Right lobe of liver (tissue), 4 donors: ENCODE results near the gene INPP4B.

Source experiments
- POLR2A ChIP-seq: fragments of 450-650 bp; IDR thresholded peaks from one replicate; pipeline ENCODE4 v1.6.1; 2017; ENCODE audit warnings: antibody characterized with exemption, mild to moderate bottlenecking
- TF ChIP-seq, protein P1 (sequence below), 4 donors: fragments of 200-600 bp in 3 of 4; fragments of 450-650 bp in 1 of 4; IDR thresholded peaks; one replicate each; pipeline versions ENCODE4 v1.5.1 to v1.8.0; 2016 to 2022; ENCODE audit warnings: antibody characterized with exemption in 4 of 4, mild to moderate bottlenecking in 2 of 4
- donor health status: DM: no; HTN: no; CAD: no.
- donor health status: DM: no; HTN: no; CAD: no.
- donor health status: DM: no; HTN: yes; CAD: no.

DNA sequence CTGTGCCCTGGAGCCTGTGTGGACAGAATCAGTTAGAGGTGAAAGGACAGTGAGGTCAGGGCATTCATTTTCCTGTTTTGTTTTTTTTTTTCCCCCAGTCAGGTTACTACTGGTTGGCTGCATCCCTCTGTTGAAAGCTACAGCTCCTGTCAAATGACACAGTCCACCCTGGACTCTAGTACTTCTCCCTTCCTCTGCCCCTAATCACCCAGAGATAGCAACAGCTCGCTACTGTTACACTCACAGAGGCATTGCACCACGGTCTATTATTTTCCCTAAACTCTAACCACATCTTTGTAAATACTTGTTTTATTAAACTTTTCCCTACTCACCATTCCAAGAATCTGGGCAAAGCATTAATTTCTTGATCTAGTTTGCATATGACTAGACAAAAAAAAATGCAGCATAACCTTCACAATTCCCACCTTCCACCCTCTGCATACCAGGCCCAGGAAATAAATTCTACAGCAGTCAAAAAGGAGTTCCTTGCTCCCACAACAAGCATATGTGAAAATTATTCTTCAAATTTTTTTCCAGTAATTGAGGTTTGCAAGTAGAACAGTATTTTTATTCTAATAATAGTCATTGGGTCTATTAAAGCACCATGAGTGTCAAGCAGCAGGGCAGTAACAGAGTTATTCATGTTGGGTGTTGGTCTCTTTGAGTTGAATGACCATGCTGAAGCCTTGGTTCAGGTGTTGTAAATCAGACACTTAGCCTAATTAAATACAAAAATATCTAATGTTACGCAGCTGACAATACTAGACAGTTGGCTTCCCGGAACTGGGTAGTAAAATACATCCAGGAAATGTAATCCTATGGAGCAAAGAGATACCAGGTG, 329.2 kb downstream of the INPP4B start:
- TF ChIP-seq, protein P1, sequence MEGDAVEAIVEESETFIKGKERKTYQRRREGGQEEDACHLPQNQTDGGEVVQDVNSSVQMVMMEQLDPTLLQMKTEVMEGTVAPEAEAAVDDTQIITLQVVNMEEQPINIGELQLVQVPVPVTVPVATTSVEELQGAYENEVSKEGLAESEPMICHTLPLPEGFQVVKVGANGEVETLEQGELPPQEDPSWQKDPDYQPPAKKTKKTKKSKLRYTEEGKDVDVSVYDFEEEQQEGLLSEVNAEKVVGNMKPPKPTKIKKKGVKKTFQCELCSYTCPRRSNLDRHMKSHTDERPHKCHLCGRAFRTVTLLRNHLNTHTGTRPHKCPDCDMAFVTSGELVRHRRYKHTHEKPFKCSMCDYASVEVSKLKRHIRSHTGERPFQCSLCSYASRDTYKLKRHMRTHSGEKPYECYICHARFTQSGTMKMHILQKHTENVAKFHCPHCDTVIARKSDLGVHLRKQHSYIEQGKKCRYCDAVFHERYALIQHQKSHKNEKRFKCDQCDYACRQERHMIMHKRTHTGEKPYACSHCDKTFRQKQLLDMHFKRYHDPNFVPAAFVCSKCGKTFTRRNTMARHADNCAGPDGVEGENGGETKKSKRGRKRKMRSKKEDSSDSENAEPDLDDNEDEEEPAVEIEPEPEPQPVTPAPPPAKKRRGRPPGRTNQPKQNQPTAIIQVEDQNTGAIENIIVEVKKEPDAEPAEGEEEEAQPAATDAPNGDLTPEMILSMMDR (IDR thresholded peaks at IDR 0.05) = no peak
- no peak for TF ChIP-seq POLR2A
